Stomach (tissue), 4 donors: ENCODE data around the gene TRAM2.
A peak's percentile ranks its signal among the peaks of the same experiment; 100 is the strongest.

Experiments
- EP300 ChIP-seq: sonication (generic); formaldehyde crosslinking; IDR thresholded peaks from one replicate; pipeline ENCODE4 v1.6.1; 2017; ENCODE audit warnings: antibody characterized with exemption
- POLR2A ChIP-seq, 4 donors: fragments of 450-650 bp; IDR thresholded peaks; one replicate each; pipeline ENCODE4 v1.6.1; 2016; ENCODE audit warnings: antibody characterized with exemption in 4 of 4, control low read depth in 2 of 4, mild to moderate bottlenecking in 1 of 4, moderate library complexity in 1 of 4
- POLR2AphosphoS5 ChIP-seq, 3 donors: sonication (generic); formaldehyde crosslinking; IDR thresholded peaks; one replicate each; pipeline ENCODE4 v1.6.1; 2016; ENCODE audit warnings: antibody characterized with exemption in 3 of 3
- TF ChIP-seq, protein P1 (sequence below), 7 experiments: fragments of 450-650 bp in 4 of 7; fragments of 200-600 bp in 3 of 7; sonication (generic) in 3 of 7; IDR thresholded peaks; one replicate each; pipeline ENCODE4 v1.5.1; 2016 to 2019; ENCODE audit warnings: antibody characterized with exemption in 7 of 7, control low read depth in 2 of 7, mild to moderate bottlenecking in 1 of 7

DNA sequence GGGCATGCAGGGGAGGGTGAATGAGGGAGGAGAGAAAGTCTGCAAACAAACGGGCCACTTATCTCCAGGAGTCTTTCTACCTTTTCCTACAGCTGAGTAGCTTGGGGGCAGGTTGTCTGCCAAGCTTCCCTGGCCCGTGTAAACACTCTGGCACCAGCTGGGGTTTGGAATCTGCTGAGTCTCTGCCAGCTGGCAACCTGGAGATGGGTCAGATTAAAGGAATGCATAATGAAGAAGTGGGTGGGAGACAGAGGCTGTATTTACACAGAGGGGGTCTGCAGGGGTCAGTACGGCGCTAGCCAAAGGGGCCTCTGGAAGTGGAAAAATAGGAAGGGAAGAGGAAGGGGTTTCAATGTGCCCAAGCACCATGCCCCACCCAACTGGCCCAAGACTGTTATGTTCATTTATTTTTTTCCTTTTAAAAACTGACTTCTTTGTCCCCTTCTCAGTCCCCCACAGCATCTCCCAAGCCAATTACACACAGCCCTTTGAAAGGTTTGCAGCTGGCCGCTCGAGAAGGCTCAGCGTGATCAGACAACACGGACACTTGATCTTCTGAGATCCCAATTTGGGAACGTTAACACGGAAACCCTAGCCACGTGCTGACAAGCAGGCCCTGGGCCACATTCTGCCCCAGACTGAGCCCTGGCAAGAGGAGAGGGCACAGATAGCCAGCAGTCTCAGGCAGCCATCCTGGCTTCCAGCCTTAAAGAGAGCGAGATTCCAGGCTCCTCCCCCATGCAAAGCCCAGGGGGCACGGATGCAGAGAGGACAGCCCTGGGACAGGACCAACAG, 25.2 kb downstream of the TRAM2 start:
- TF ChIP-seq, protein P1, sequence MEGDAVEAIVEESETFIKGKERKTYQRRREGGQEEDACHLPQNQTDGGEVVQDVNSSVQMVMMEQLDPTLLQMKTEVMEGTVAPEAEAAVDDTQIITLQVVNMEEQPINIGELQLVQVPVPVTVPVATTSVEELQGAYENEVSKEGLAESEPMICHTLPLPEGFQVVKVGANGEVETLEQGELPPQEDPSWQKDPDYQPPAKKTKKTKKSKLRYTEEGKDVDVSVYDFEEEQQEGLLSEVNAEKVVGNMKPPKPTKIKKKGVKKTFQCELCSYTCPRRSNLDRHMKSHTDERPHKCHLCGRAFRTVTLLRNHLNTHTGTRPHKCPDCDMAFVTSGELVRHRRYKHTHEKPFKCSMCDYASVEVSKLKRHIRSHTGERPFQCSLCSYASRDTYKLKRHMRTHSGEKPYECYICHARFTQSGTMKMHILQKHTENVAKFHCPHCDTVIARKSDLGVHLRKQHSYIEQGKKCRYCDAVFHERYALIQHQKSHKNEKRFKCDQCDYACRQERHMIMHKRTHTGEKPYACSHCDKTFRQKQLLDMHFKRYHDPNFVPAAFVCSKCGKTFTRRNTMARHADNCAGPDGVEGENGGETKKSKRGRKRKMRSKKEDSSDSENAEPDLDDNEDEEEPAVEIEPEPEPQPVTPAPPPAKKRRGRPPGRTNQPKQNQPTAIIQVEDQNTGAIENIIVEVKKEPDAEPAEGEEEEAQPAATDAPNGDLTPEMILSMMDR (IDR thresholded peaks at IDR 0.05), result no peak
- TF ChIP-seq POLR2AphosphoS5 (IDR thresholded peaks at IDR 0.05) (peak in 2 of 3 donors; percentile 50 to 53), POLR2A (IDR thresholded peaks at IDR 0.05) (no peak), EP300 (no peak)
